AG08395 (cell line): Measurements from ENCODE around the gene MAGI1.

Experiments
- DNase-seq: peaks from one replicate; pipeline ENCODE4 v3.0.0; 2012; ENCODE audit warnings: mixed read lengths, low spot score

The MAGI1 gene

GRCh38 chr3:65712140-65712539, 326.6 kb downstream of the MAGI1 start:
- DNase-seq: peak; percentile 66

GRCh38 chr3:65706776-65707568, 331.7 kb downstream of the MAGI1 start:
- DNase-seq: no peak

GRCh38 chr3:65706301-65706700, 332.4 kb downstream of the MAGI1 start:
- DNase-seq: no peak

DNA sequence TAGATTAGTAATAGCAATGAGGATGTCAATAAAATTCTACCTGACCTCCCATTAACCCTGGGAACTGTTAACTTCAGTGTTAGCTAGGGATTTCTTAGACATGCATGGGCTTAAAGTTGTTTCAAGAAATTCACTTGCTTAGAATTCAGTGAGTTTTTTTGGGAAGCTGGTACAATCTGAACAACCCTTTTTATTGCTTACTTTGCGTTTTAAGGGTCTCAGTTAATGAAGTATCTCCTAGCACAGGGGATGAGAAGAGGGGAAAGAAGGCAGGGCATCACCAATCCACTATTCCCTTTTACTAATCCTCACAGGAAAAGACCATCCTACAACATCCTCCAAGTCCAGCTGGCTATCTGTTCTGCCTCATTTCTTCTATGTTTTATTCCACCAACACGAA, 334.9 kb downstream of the MAGI1 start:
- DNase-seq: no peak

- DNase-seq: no peak
Observed at GRCh38 chr3:65703026-65703425, 335.7 kb downstream of the MAGI1 start.

DNA sequence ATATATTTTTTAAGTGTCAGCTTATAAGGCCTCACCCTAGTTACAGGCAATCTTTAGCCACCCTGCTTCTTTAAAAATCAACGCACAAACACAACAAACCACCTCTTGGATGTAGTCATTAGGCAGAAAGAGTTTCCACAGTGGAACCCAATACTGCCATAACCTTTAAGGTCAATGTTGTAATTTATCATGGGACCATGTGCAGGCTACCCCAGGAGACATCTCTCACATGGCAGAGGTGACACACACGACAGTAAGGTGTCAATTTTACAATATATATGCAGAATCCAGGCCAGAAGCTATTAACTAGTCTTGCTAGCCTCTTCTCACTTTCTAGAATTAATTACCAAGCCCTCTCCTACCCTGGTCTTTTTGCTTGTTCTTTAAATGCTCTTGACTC, 336.5 kb downstream of the MAGI1 start:
- no peak for DNase-seq

DNA sequence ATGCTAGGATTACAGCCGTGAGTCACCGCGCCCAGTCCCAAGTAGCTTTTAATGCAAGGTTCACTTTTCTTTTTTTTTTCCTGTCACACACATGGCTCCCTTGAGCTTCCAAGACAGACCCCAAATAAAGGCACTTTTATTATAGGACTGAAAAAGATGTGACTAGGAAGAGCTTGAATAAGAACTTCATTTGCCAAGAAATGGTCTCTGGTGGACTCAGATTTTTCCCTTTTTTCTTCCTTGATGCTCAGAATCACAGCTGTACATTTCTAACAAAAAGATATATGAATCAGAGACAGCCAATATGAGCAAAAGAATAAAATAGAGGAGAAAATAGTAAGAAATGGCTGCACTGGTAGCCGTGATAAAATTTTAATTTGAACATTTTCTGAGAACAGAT, 337.2 kb downstream of the MAGI1 start:
- DNase-seq: no peak

GRCh38 chr3:65689436-65689835, 349.3 kb downstream of the MAGI1 start:
- no peak for DNase-seq

DNA sequence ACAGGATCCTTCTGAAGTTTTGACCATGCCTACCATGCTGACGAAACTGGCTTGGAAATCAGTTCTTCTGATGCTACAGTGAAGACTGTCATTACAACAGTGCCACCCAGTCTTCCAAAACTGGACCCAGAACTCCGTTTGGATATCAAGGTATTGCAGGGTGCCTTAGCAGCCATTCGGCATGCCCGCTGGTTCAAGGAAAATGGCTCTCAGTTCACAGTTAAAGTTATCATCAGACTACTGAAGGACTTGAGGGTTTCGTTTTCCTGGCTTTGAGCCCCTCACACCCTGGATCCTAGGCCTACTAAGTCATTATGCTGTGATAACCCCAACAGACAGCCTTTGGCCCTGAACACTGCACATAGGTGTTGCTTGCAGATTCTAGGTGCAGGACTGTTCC, 351.0 kb downstream of the MAGI1 start:
- DNase-seq: no peak

- peak; percentile 22 for DNase-seq
Observed at GRCh38 chr3:65685621-65686235, 353.0 kb downstream of the MAGI1 start.

DNA sequence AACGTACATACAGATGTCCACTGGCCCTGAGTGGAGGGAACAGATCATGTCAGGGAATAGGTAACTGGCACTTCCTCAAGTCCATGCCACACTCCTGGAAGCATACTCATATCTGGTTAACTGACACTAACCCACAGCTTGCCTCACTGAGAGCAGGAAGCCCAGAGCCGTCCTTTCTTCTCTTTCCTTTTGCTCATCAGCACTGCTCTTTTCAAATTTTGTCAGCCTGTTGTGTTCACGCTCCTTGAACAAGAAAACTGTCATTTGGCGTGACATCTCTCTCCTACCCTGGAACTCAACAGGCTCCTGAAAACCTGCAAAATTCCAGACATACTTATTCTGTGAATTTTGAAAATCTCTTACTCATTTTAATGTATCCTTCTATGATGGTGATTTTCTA, 360.2 kb downstream of the MAGI1 start:
- DNase-seq: no peak

DNA sequence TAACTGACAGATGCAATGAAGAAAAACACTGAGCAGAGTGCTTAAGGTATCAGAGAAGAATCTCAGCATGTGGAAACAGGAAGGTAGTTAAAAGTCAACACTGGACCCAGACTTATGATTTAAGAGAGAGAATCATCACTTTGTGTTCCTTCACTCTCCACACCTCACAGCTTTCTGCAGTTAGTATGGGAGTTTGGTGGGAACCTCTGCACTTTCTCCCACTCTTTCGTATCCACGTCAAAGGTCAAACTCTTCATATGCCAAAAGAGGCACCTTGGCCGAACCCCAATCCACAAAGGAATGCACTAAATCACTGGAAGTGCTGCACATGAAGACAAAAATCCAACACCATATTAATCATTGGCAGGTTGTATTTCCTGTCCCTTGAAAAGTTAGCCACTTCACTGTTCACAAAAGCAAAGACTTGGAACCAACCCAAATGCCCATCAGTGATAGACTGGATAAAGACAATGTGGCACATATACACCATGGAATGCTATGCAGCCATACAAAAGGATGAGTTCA, 361.2 kb downstream of the MAGI1 start:
- no peak for DNase-seq

GRCh38 chr3:65676580-65676979, 362.1 kb downstream of the MAGI1 start:
- no peak for DNase-seq

GRCh38 chr3:65675011-65675410, 363.7 kb downstream of the MAGI1 start:
- DNase-seq: no peak

GRCh38 chr3:65674226-65674625, 364.5 kb downstream of the MAGI1 start:
- DNase-seq: no peak

DNA sequence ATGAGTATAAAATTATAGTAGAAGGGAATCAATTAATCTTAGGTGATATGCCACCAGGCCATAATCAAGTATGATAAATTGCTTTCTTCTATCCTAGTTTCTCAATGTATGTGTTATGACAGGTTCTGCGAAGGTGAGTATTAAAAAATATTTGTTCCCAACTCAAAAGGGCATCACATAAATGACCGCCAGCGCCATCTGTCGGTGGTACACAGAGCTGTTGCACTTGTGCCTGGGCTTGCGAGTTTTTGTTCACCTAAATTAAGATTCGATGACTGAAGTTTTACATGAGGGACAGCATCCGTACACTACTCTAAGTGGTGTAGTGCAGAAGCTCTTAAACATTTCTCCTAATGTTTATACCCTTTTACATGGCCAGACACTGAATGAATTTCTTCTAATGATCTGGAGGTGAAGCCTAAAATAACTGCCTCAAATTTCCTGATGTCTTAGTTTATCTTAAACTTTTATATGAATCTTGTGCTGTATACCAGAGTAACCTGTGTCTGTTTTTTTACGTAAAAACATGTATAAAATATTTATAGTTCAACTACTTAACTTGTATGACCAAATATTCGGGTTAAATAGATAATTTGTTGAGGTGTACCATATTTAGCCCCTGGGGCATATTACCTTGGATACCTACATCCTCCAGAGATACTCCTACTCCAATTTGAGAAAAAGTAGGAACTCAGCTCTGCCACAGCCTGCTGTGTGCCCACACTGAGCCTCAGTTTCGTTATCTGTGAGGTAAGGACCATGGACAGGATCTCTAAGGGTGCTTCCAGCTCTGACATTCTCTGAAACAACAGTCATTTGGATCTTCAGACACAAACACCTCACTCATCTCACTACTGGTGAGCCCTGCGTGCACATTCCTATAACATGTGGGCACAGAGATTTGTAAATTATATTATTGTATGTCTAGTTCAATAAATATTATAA, 365.6 kb downstream of the MAGI1 start:
- DNase-seq: peak; percentile 28

GRCh38 chr3:65672061-65672460, 366.7 kb downstream of the MAGI1 start:
- DNase-seq: no peak

GRCh38 chr3:65671004-65671403, 367.7 kb downstream of the MAGI1 start:
- DNase-seq: no peak

- DNase-seq: no peak
Observed at GRCh38 chr3:65669163-65669875, 369.4 kb downstream of the MAGI1 start.

GRCh38 chr3:65667963-65668362, 370.8 kb downstream of the MAGI1 start:
- no peak for DNase-seq

DNA sequence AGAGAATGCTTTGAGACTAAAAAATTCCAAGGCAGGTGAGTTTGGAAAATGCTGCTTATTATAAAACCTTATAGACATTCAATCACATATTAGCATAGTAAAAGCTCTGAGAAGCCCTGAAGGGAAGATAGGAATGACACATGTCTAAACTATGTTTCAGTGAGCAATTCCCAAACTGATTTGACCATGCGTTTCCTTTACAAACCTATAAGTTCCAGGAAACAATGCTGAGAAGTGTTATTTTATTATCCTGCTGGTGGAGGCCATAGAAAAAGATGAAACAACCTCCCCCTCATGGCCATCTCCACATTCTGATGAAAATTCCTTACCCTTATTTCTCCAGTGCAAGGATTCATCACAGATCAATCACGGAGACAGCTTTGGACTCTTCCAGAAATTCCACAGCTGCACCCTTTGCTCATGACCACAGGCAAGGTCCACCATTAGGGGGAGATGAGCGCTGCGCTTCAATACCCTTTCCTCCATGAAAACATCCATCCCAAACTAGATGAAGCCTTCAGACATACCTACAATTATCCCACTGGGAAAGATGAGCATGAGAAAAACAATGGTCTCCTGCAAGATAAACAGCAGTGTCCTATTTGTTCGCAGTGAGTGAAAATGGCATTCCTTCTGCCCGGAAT, 372.1 kb downstream of the MAGI1 start:
- no peak for DNase-seq
